ENCODE data around the gene EMILIN2. TPM values are rescaled to one million over a fixed set of nuclear protein-coding genes. Genes with fewer than 3 reads are reported as not detected.

The EMILIN2 gene
- total and polyA plus RNA-seq, 2 donors from 2014 or later: 4.3 to 24.0 TPM

GRCh38 chr18:2894841-2895370 is 48.1 kb downstream of the EMILIN2 start:
- Histone ChIP-seq H3K36me3 (ENCODE audit: control insufficient read depth in 2 of 3, insufficient read depth in 3 of 3, low read length in 3 of 3) (no peaks in the 10 kb centered on the region), H3K4me3 (ENCODE audit: low read length in 3 of 3) (no peak overlapping the region), H3K27me3 (ENCODE audit: control insufficient read depth, insufficient read depth, low read length) (no peaks in the 10 kb centered on the region), H3K4me1 (ENCODE audit: control insufficient read depth in 2 of 3, insufficient read depth in 2 of 3, low read depth in 1 of 3, low read length in 3 of 3) (no peaks in the 10 kb centered on the region), H3K9me3 (ENCODE audit: control insufficient read depth in 2 of 3, insufficient read depth in 1 of 3, low read length in 3 of 3) (no peaks in the 10 kb centered on the region), H3K27ac (ENCODE audit: low read depth in 2 of 2, low read length in 2 of 2) (no peak overlapping the region), H3K9ac (ENCODE audit: low read length in 3 of 3) (no peak overlapping the region)
- FAIRE-seq: no peak
- peak in 1 of 5 donors; percentile 10 for DNase-seq
- intact Hi-C loops (cut with DNase I): no loop called here
- TF ChIP-seq CTCF (IDR thresholded peaks at IDR 0.05; ENCODE audit: borderline replicate concordance, extremely low read depth, insufficient read depth): no peak

GRCh38 chr18:2895391-2895790 is 48.6 kb downstream of the EMILIN2 start:
- Histone ChIP-seq H3K9ac (ENCODE audit: low read length in 3 of 3) (no peak overlapping the region), H3K4me3 (ENCODE audit: low read length in 3 of 3) (no peak overlapping the region), H3K4me1 (ENCODE audit: control insufficient read depth in 2 of 3, insufficient read depth in 2 of 3, low read depth in 1 of 3, low read length in 3 of 3) (no peaks in the 10 kb centered on the region), H3K27ac (ENCODE audit: low read depth in 2 of 2, low read length in 2 of 2) (no peak overlapping the region), H3K36me3 (ENCODE audit: control insufficient read depth in 2 of 3, insufficient read depth in 3 of 3, low read length in 3 of 3) (no peaks in the 10 kb centered on the region), H3K27me3 (ENCODE audit: control insufficient read depth, insufficient read depth, low read length) (no peaks in the 10 kb centered on the region), H3K9me3 (ENCODE audit: control insufficient read depth in 2 of 3, insufficient read depth in 1 of 3, low read length in 3 of 3) (no peaks in the 10 kb centered on the region)
- peak in 1 of 5 donors; percentile 21 for DNase-seq
- no peak for TF ChIP-seq CTCF (IDR thresholded peaks at IDR 0.05; ENCODE audit: borderline replicate concordance, extremely low read depth, insufficient read depth)
- FAIRE-seq: no peak
- intact Hi-C loops (cut with DNase I): no loop called here

- no peaks in the 10 kb centered on the region for H3K36me3 ChIP-seq (ENCODE audit: control insufficient read depth in 2 of 3, insufficient read depth in 3 of 3, low read length in 3 of 3)
- H3K9me3 ChIP-seq (ENCODE audit: control insufficient read depth in 2 of 3, insufficient read depth in 1 of 3, low read length in 3 of 3): no peaks in the 10 kb centered on the region
- FAIRE-seq (no peak), DNase-seq (peak in 1 of 5 donors; percentile 6)
- no peaks in the 10 kb centered on the region for H3K27me3 ChIP-seq (ENCODE audit: control insufficient read depth, insufficient read depth, low read length)
- no peak for TF ChIP-seq CTCF (IDR thresholded peaks at IDR 0.05; ENCODE audit: borderline replicate concordance, extremely low read depth, insufficient read depth)
- no peak overlapping the region for H3K4me3 ChIP-seq (ENCODE audit: low read length in 3 of 3)
- H3K4me1 ChIP-seq (ENCODE audit: control insufficient read depth in 2 of 3, insufficient read depth in 2 of 3, low read depth in 1 of 3, low read length in 3 of 3): no peaks in the 10 kb centered on the region
- intact Hi-C loops (cut with DNase I): no loop called here
- H3K9ac ChIP-seq (ENCODE audit: low read length in 3 of 3): no peak overlapping the region
- H3K27ac ChIP-seq (ENCODE audit: low read depth in 2 of 2, low read length in 2 of 2): no peak overlapping the region
Observed at GRCh38 chr18:2896990-2897389, 50.2 kb downstream of the EMILIN2 start.
